Fibroblast of upper back skin (primary cell): ENCODE results near the gene ATG4C.
A peak's percentile ranks its signal among the peaks of the same experiment; 100 is the strongest.
"Not testable (repeated sequence)": the region's sequence is repeated elsewhere in the genome, so short reads cannot be mapped to it uniquely, and the experiment has no call there.

Source experiments
- DNase-seq: peaks from one replicate; pipeline ENCODE4 v3.0.0-alpha.2; 2013

ATG4C gene

GRCh38 chr1:62783736-62784508 lies at the start of gene ATG4C:
Gene ATG4C, plus strand, starts transcription at chr1:62784132. Its CDS starts 19,655 bp downstream, at chr1:62803787.
- DNase-seq, result peak; percentile 97

GRCh38 chr1:62735491-62736171 lies 48.3 kb upstream of the ATG4C start:
- peak; percentile 84 for DNase-seq

- not testable (repeated sequence) for DNase-seq
These were observed 43.2 kb upstream of the ATG4C start for GRCh38 chr1:62740701-62741100.

GRCh38 chr1:62744611-62745577 lies 39.0 kb upstream of the ATG4C start:
- DNase-seq, result peak; percentile 13

GRCh38 chr1:62746086-62746808 lies 37.7 kb upstream of the ATG4C start:
- peak; percentile 64 for DNase-seq

GRCh38 chr1:62746809-62747138 lies 37.2 kb upstream of the ATG4C start:
- DNase-seq, result no peak

GRCh38 chr1:62753031-62753965 lies 30.6 kb upstream of the ATG4C start:
- no peak for DNase-seq

GRCh38 chr1:62754938-62755337 lies 29.0 kb upstream of the ATG4C start:
- DNase-seq, result not testable (repeated sequence)

GRCh38 chr1:62756255-62756884 lies 27.6 kb upstream of the ATG4C start:
- DNase-seq, result not testable (repeated sequence)

GRCh38 chr1:62759232-62759875 lies 24.6 kb upstream of the ATG4C start:
- DNase-seq, result not testable (repeated sequence)

GRCh38 chr1:62760021-62760782 lies 23.7 kb upstream of the ATG4C start:
- DNase-seq, result not testable (repeated sequence)

GRCh38 chr1:62761223-62761870 lies 22.6 kb upstream of the ATG4C start:
- DNase-seq, result not testable (repeated sequence)

GRCh38 chr1:62762027-62762426 lies 21.9 kb upstream of the ATG4C start:
- not testable (repeated sequence) for DNase-seq

GRCh38 chr1:62765981-62766380 lies 18.0 kb upstream of the ATG4C start:
- DNase-seq, result no peak

GRCh38 chr1:62768551-62768950 lies 15.4 kb upstream of the ATG4C start:
- DNase-seq, result not testable (repeated sequence)

- DNase-seq, result no peak
These were observed 11.2 kb upstream of the ATG4C start for GRCh38 chr1:62772607-62773295.

- DNase-seq, result no peak
These were observed 9.9 kb upstream of the ATG4C start for GRCh38 chr1:62774006-62774405.

GRCh38 chr1:62774971-62775595 lies 8.8 kb upstream of the ATG4C start:
- no peak for DNase-seq
